Measurements from ENCODE around the gene THAP2. TPM values are rescaled to one million over a fixed set of nuclear protein-coding genes. Genes with fewer than 3 reads are reported as not detected.

The THAP2 gene
- total and polyA plus RNA-seq, 10 donors, result 3.1 to 8.8 (median 5.1) TPM

DNA sequence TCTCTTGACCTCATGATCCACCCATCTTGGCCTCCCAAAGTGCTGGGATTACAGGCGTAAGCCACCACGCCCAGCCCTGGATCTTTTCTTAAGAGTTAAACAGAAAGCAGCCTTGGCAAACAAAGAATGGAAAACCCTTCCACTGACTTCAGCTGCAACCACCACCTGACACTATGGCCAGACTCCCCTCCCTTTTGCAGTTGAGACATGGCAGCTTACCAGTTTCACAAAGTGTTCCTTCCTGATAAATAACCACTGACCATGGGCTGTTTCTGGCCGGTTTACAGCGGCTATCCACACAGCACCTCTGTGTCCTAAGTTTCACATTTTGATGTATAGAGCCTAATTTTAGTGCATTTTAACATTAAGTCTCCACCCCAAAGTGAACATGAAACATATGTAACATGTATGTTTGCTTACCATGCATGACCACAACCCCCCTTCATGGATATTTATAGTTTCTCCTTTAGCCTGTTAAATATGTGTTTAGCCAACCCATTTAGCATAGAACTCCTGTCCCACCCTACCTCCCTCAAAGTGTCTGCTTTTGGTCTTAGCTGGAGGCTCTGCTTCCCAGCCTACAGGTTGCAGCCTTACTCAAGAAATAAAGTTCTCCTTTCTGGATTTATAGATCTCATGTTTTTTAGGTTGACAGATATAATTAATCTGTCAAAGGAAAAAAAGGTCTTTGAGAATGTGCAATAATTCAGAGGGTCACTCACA, 57.8 kb downstream of the THAP2 start:
- H3K27ac ChIP-seq, result no peak overlapping the region
- no peaks in the 10 kb centered on the region for H3K36me3 ChIP-seq
- H3K4me3 ChIP-seq, result no peak overlapping the region
- 86 to 96% (median 94%) methylated on average over 4 of the region's 4 CpGs for WGBS, 5 donors
- no peak for TF ChIP-seq POLR2A (IDR thresholded peaks at IDR 0.05)
- TF ChIP-seq, protein P1, sequence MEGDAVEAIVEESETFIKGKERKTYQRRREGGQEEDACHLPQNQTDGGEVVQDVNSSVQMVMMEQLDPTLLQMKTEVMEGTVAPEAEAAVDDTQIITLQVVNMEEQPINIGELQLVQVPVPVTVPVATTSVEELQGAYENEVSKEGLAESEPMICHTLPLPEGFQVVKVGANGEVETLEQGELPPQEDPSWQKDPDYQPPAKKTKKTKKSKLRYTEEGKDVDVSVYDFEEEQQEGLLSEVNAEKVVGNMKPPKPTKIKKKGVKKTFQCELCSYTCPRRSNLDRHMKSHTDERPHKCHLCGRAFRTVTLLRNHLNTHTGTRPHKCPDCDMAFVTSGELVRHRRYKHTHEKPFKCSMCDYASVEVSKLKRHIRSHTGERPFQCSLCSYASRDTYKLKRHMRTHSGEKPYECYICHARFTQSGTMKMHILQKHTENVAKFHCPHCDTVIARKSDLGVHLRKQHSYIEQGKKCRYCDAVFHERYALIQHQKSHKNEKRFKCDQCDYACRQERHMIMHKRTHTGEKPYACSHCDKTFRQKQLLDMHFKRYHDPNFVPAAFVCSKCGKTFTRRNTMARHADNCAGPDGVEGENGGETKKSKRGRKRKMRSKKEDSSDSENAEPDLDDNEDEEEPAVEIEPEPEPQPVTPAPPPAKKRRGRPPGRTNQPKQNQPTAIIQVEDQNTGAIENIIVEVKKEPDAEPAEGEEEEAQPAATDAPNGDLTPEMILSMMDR (IDR thresholded peaks at IDR 0.05 in 8 of 11, conservative IDR thresholded peaks at IDR 0.05 in 3 of 11), result no peak
- TF ChIP-seq POLR2AphosphoS5 (IDR thresholded peaks at IDR 0.05), result no peak
- H3K9me3 ChIP-seq, result peaks cover 0 to 3% (median 0%) of the 10 kb centered on the region in 8 donors
- H3K4me1 ChIP-seq, result no peaks in the 10 kb centered on the region
- no peak for DNase-seq
- H3K27me3 ChIP-seq (replicated peaks in 1 of 7), result no peaks in the 10 kb centered on the region
- intact Hi-C loops (cut with DNase I; ENCODE audit: low total_unique reads), result no loop called here

DNA sequence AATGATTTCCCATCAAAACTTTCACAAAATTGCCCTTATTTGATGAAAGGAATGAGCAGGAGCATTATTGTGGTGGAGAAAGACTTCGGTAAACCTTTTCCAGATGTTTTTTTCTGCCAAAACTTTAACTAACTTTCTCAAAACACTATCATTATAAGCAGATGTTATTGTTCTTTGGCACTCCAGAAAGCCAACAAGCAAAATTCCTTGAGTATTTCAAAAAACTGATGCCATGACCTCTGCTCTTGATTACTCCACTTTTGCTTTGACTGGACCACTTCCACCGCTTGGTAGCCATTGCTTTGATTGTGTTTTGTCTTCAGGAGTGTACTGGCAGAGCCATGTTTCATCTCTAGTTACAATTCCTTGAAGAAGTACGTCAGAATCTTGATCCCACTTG, 60.9 kb downstream of the THAP2 start:
- no peaks in the 10 kb centered on the region for H3K4me1 ChIP-seq
- 76 to 90% (median 88%) methylated on average over 3 of the region's 3 CpGs for WGBS, 5 donors
- TF ChIP-seq POLR2A (IDR thresholded peaks at IDR 0.05) (no peak), POLR2AphosphoS5 (IDR thresholded peaks at IDR 0.05) (no peak)
- TF ChIP-seq, protein P1 (IDR thresholded peaks at IDR 0.05 in 8 of 11, conservative IDR thresholded peaks at IDR 0.05 in 3 of 11), result no peak
- H3K27ac ChIP-seq, result no peak overlapping the region
- no peaks in the 10 kb centered on the region for H3K27me3 ChIP-seq (replicated peaks in 1 of 7)
- no peak for DNase-seq
- no peaks in the 10 kb centered on the region for H3K9me3 ChIP-seq
- intact Hi-C loops (cut with DNase I; ENCODE audit: low total_unique reads), result no loop called here
- H3K36me3 ChIP-seq, result no peaks in the 10 kb centered on the region
- no peak overlapping the region for H3K4me3 ChIP-seq

DNA sequence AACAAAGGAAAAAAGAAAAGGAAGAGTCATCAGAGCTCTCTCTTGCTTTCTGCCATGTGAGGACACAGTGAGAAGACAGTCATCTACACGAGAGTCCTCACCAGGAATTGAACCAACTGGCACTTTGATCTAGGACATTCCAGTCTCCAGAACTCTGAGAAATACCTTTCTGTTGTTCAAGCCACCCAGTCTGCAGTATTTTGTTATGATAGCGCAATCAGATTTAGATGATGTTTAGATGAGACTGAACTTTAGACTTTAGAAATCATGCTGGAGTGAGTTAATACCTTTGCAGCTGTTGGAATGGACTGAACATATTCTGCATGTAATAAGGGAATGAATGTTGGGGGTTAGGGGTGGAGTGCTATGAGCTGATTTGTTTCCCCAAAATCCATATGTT, 62.4 kb downstream of the THAP2 start:
- WGBS, 5 donors, result 78 to 93% (median 89%) methylated on average over 2 of the region's 2 CpGs
- TF ChIP-seq, protein P1 (IDR thresholded peaks at IDR 0.05 in 8 of 11, conservative IDR thresholded peaks at IDR 0.05 in 3 of 11), result no peak
- TF ChIP-seq POLR2A (IDR thresholded peaks at IDR 0.05) (no peak), POLR2AphosphoS5 (IDR thresholded peaks at IDR 0.05) (no peak)
- DNase-seq, result no peak
- Histone ChIP-seq H3K4me1 (no peaks in the 10 kb centered on the region), H3K27ac (no peak overlapping the region), H3K4me3 (no peak overlapping the region), H3K9me3 (no peaks in the 10 kb centered on the region), H3K27me3 (replicated peaks in 1 of 7) (no peaks in the 10 kb centered on the region), H3K36me3 (no peaks in the 10 kb centered on the region)
- intact Hi-C loops (cut with DNase I; ENCODE audit: low total_unique reads), result no loop called here

DNA sequence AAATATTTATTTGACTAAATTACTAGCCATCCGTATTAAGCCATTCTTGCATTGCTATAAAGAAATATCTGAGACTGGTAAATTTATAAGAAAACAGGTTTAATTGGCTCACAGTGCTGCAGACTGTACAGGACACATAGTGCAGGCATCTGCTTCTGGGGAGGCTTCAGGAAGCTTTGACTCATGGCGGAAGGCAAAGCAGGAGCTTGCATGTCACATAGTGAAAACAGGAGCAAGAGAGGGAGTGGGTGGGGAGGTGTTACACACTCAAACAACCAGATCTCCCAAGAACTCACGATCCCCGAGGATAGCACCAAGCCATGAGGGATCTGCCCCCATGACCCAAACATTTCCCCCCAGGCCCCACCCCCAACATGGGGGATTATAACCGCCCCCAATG, 63.9 kb downstream of the THAP2 start:
- no peak for DNase-seq
- intact Hi-C loops (cut with DNase I; ENCODE audit: low total_unique reads), result no loop called here
- Histone ChIP-seq H3K4me3 (no peak overlapping the region), H3K27me3 (replicated peaks in 1 of 7) (no peaks in the 10 kb centered on the region), H3K4me1 (no peaks in the 10 kb centered on the region), H3K9me3 (no peaks in the 10 kb centered on the region), H3K36me3 (no peaks in the 10 kb centered on the region), H3K27ac (no peak overlapping the region)
- TF ChIP-seq POLR2A (IDR thresholded peaks at IDR 0.05), result no peak
- TF ChIP-seq, protein P1 (IDR thresholded peaks at IDR 0.05 in 8 of 11, conservative IDR thresholded peaks at IDR 0.05 in 3 of 11), result no peak
- no peak for TF ChIP-seq POLR2AphosphoS5 (IDR thresholded peaks at IDR 0.05)
- WGBS, 5 donors, result 74 to 92% (median 91%) methylated on average over 5 of the region's 5 CpGs

Small RNAs within 50 kb of the gene (small RNA-seq; reads per million reads assigned to genes)
- gene RF00560, result 0 reads per million in 4 donors

Other genes with a start within 250 kb of the THAP2 start
- gene LGR5, start 224.5 kb upstream of the THAP2 start, total RNA-seq, result not detected
- under 1 TPM; 0.02 to 0.19 (median 0.02) TPM for gene LGR5, start 224.5 kb upstream of the THAP2 start, polyA plus RNA-seq
- gene ZFC3H1, start 453 bp upstream of the THAP2 start, total RNA-seq, result 100 to 1,000 TPM in 3 of 7 donors, 10 to 100 TPM in 4; 65.7 to 139 (median 91.6) TPM
- gene ZFC3H1, start 453 bp upstream of the THAP2 start, polyA plus RNA-seq, result 10 to 100 TPM; 21.4 to 26.2 (median 23.3) TPM
- gene TMEM19, start 21.8 kb downstream of the THAP2 start, total RNA-seq, result 10 to 100 TPM; 26.8 to 42.4 (median 30.9) TPM
- 10 to 100 TPM; 15.0 to 24.3 (median 18.0) TPM for gene TMEM19, start 21.8 kb downstream of the THAP2 start, polyA plus RNA-seq
- gene RAB21, start 90.6 kb downstream of the THAP2 start, total RNA-seq, result 10 to 100 TPM; 25.9 to 75.4 (median 66.1) TPM
- 10 to 100 TPM in 1 of 3 donors, 1 to 10 TPM in 2; 5.7 to 13.9 (median 8.9) TPM for gene RAB21, start 90.6 kb downstream of the THAP2 start, polyA plus RNA-seq
- gene TBC1D15, start 175.5 kb downstream of the THAP2 start, total RNA-seq, result 10 to 100 TPM; 53.7 to 81.9 (median 69.6) TPM
- 10 to 100 TPM; 22.4 to 29.6 (median 25.4) TPM for gene TBC1D15, start 175.5 kb downstream of the THAP2 start, polyA plus RNA-seq